Fibroblast of upper back skin (primary cell): ENCODE results near the gene CACNB4.
"Not testable (repeated sequence)": the region's sequence is repeated elsewhere in the genome, so short reads cannot be mapped to it uniquely, and the experiment has no call there.

ENCODE experiments used
- DNase-seq: peaks from one replicate; pipeline ENCODE4 v3.0.0-alpha.2; 2013

CACNB4 gene

GRCh38 chr2:151899156-151899555 is 199.7 kb downstream of the CACNB4 start:
- no peak for DNase-seq

- no peak for DNase-seq
Measured at GRCh38 chr2:151891566-151892194, 207.2 kb downstream of the CACNB4 start.

GRCh38 chr2:151887164-151887563 is 211.7 kb downstream of the CACNB4 start:
- no peak for DNase-seq

GRCh38 chr2:151886241-151886640 is 212.6 kb downstream of the CACNB4 start:
- no peak for DNase-seq

GRCh38 chr2:151882786-151883445 is 215.9 kb downstream of the CACNB4 start:
- DNase-seq, result no peak

- DNase-seq, result no peak
Measured at GRCh38 chr2:151881342-151881741, 217.5 kb downstream of the CACNB4 start.

- no peak for DNase-seq
Measured at GRCh38 chr2:151880586-151880985, 218.3 kb downstream of the CACNB4 start.

- peak; percentile 9 for DNase-seq
Measured at GRCh38 chr2:151878655-151879563, 219.9 kb downstream of the CACNB4 start.

- no peak for DNase-seq
Measured at GRCh38 chr2:151878204-151878603, 220.6 kb downstream of the CACNB4 start.

- DNase-seq, result not testable (repeated sequence)
Measured at GRCh38 chr2:151875631-151876030, 223.2 kb downstream of the CACNB4 start.

- no peak for DNase-seq
Measured at GRCh38 chr2:151872463-151872862, 226.4 kb downstream of the CACNB4 start.

GRCh38 chr2:151869291-151869690 is 229.6 kb downstream of the CACNB4 start:
- no peak for DNase-seq

- DNase-seq, result no peak
Measured at GRCh38 chr2:151862700-151863099, 236.1 kb downstream of the CACNB4 start.

- no peak for DNase-seq
Measured at GRCh38 chr2:151861174-151861573, 237.7 kb downstream of the CACNB4 start.

GRCh38 chr2:151860613-151861146 is 238.2 kb downstream of the CACNB4 start:
- no peak for DNase-seq

- no peak for DNase-seq
Measured at GRCh38 chr2:151860210-151860609, 238.6 kb downstream of the CACNB4 start.

GRCh38 chr2:151857650-151858049 is 241.2 kb downstream of the CACNB4 start:
- DNase-seq, result no peak

- no peak for DNase-seq
Measured at GRCh38 chr2:151855111-151855510, 243.7 kb downstream of the CACNB4 start.

- no peak for DNase-seq
Measured at GRCh38 chr2:151853070-151853758, 245.6 kb downstream of the CACNB4 start.

- no peak for DNase-seq
Measured at GRCh38 chr2:151852260-151853069, 246.4 kb downstream of the CACNB4 start.

- peak; percentile 20 for DNase-seq
Measured at GRCh38 chr2:151851761-151852160, 247.1 kb downstream of the CACNB4 start.
